Hepatocyte (in vitro differentiated cells): ENCODE results near the gene ANKRD11. TPM values are rescaled to one million over a fixed set of nuclear protein-coding genes. Genes with fewer than 3 reads are reported as not detected.
A peak's percentile ranks its signal among the peaks of the same experiment; 100 is the strongest.

Experiments used
- DNase-seq: peaks from one replicate; pipeline ENCODE4 v3.0.0-alpha.2; 2016; ENCODE audit warnings: low spot score
- H2AFZ ChIP-seq: fragments of 200-600 bp; sonication (generic); 2 replicates; pipeline ENCODE4 v1.6.0; 2016; ENCODE audit warnings: antibody characterized with exemption, mild to moderate bottlenecking
- H3K27ac ChIP-seq: fragments of 200-600 bp; sonication (generic); 2 replicates; pipeline ENCODE4 v1.5.1; 2016; ENCODE audit warnings: mild to moderate bottlenecking
- H3K27me3 ChIP-seq: fragments of 200-600 bp; sonication (generic); 2 replicates; pipeline ENCODE4 v1.6.1; 2016
- H3K36me3 ChIP-seq: fragments of 200-600 bp; sonication (generic); replicated peaks from 2 replicates; pipeline ENCODE4 v1.5.1; 2016; ENCODE audit warnings: low read depth; ENCODE audit not compliant: insufficient read depth
- H3K4me1 ChIP-seq: fragments of 200-600 bp; sonication (generic); 2 replicates; pipeline ENCODE4 v1.5.1; 2016; ENCODE audit warnings: mild to moderate bottlenecking, moderate library complexity; ENCODE audit not compliant: insufficient read depth
- H3K4me2 ChIP-seq: fragments of 200-600 bp; sonication (generic); 2 replicates; pipeline ENCODE4 v1.6.0; 2016
- H3K4me3 ChIP-seq: fragments of 200-600 bp; sonication (generic); 2 replicates; pipeline ENCODE4 v1.5.1; 2016; ENCODE audit warnings: mild to moderate bottlenecking
- H3K79me2 ChIP-seq: fragments of 200-600 bp; sonication (generic); 2 replicates; pipeline ENCODE4 v1.6.0; 2017; ENCODE audit warnings: mild to moderate bottlenecking
- H3K9me2 ChIP-seq: fragments of 200-600 bp; sonication (generic); replicated peaks from 2 replicates; pipeline ENCODE4 v1.6.0; 2017; ENCODE audit warnings: mild to moderate bottlenecking; ENCODE audit not compliant: insufficient read depth
- H3K9me3 ChIP-seq: fragments of 200-600 bp; sonication (generic); 2 replicates; pipeline ENCODE4 v1.5.1; 2016; ENCODE audit warnings: low read depth, mild to moderate bottlenecking
- H4K20me1 ChIP-seq: fragments of 200-600 bp; sonication (generic); 2 replicates; pipeline ENCODE4 v1.6.0; 2016; ENCODE audit warnings: mild to moderate bottlenecking; ENCODE audit not compliant: insufficient read depth, poor library complexity, severe bottlenecking
- CTCF ChIP-seq: fragments of 200-600 bp; sonication (generic); IDR thresholded peaks from 2 replicates; pipeline ENCODE4 v1.5.1; 2016; ENCODE audit warnings: antibody characterized with exemption, mild to moderate bottlenecking; ENCODE audit not compliant: poor library complexity
- EZH2 ChIP-seq: fragments of 200-600 bp; sonication (generic); IDR thresholded peaks from 2 replicates; pipeline ENCODE4 v1.6.1; 2016; ENCODE audit warnings: antibody characterized with exemption, mild to moderate bottlenecking, borderline replicate concordance
- EZH2phosphoT487 ChIP-seq: fragments of 200-600 bp; sonication (generic); IDR thresholded peaks from one replicate; pipeline ENCODE4 v1.6.1; 2018; ENCODE audit warnings: antibody characterized with exemption, mild to moderate bottlenecking, low read depth, moderate library complexity; ENCODE audit not compliant: unreplicated experiment, severe bottlenecking
- WGBS: methylation state at CpG from one replicate; pipeline ENCODE4 v1.1.6; 2016; ENCODE audit warnings: low lambda C conversion rate; ENCODE audit errors: missing lambda C conversion rate; 5-methylcytosine and 5-hydroxymethylcytosine counted together
- polyA plus RNA-seq: library from polyadenylated mRNA; unstranded; fragments of >200 nt; fragmentation: Nextera tagmentation; extraction: Ambion mirVana; gene quantifications from 2 replicates; pipeline ENCODE4 v1.2.1, GENCODE V29; 2016
- total RNA-seq: library from RNA; depleted of rRNA; stranded (reverse); fragments of >200 nt; gene quantifications from 2 replicates; pipeline ENCODE4 v1.2.3, GENCODE V29; 2014

The ANKRD11 gene
- total and polyA plus RNA-seq, 2 experiments from 2014 or later = 48.7 to 130 TPM

- TF ChIP-seq EZH2phosphoT487 (no peak), CTCF (no peak), EZH2 (no peak)
- Histone ChIP-seq H3K79me2 (peaks cover 97% of the 10 kb centered on the region), H3K27ac (peak overlapping the region; percentile 38), H3K4me3 (no peak overlapping the region), H4K20me1 (peaks cover 98% of the 10 kb centered on the region), H3K4me2 (no peak overlapping the region), H3K36me3 (no peaks in the 10 kb centered on the region), H2AFZ (no peak overlapping the region), H3K27me3 (no peaks in the 10 kb centered on the region), H3K9me3 (no peaks in the 10 kb centered on the region), H3K9me2 (no peaks in the 10 kb centered on the region), H3K4me1 (peaks cover 61% of the 10 kb centered on the region)
- no peak for DNase-seq
- WGBS = 71% methylated on average over 6 of the region's 6 CpGs
These were observed 80.0 kb downstream of the ANKRD11 start for GRCh38 chr16:89410322-89410721.

GRCh38 chr16:89409161-89409711 lies 81.1 kb downstream of the ANKRD11 start:
- Histone ChIP-seq H3K4me3 (no peak overlapping the region), H4K20me1 (peaks cover 98% of the 10 kb centered on the region), H3K4me1 (peaks cover 64% of the 10 kb centered on the region), H3K27me3 (no peaks in the 10 kb centered on the region), H3K9me2 (no peaks in the 10 kb centered on the region), H3K36me3 (no peaks in the 10 kb centered on the region), H3K4me2 (no peak overlapping the region), H3K9me3 (no peaks in the 10 kb centered on the region), H3K79me2 (peaks cover 98% of the 10 kb centered on the region), H3K27ac (peak overlapping the region; percentile 77), H2AFZ (no peak overlapping the region)
- WGBS = 68% methylated on average over 13 of the region's 13 CpGs
- TF ChIP-seq EZH2phosphoT487 (no peak), EZH2 (no peak), CTCF (no peak)
- peak; percentile 50 for DNase-seq

- H3K4me2 ChIP-seq = peak overlapping the region; percentile 41
- H3K27me3 ChIP-seq = no peaks in the 10 kb centered on the region
- H3K79me2 ChIP-seq = peaks cover 98% of the 10 kb centered on the region
- H3K9me2 ChIP-seq = no peaks in the 10 kb centered on the region
- no peak for DNase-seq
- H3K4me1 ChIP-seq = peaks cover 67% of the 10 kb centered on the region
- H3K4me3 ChIP-seq = no peak overlapping the region
- TF ChIP-seq EZH2phosphoT487 (no peak), EZH2 (no peak), CTCF (no peak)
- no peaks in the 10 kb centered on the region for H3K36me3 ChIP-seq
- 85% methylated on average over 12 of the region's 12 CpGs for WGBS
- no peaks in the 10 kb centered on the region for H3K9me3 ChIP-seq
- H4K20me1 ChIP-seq = peaks cover 98% of the 10 kb centered on the region
- peak overlapping the region; percentile 77 for H3K27ac ChIP-seq
- no peak overlapping the region for H2AFZ ChIP-seq
These were observed 82.0 kb downstream of the ANKRD11 start for GRCh38 chr16:89408315-89408714.

DNA sequence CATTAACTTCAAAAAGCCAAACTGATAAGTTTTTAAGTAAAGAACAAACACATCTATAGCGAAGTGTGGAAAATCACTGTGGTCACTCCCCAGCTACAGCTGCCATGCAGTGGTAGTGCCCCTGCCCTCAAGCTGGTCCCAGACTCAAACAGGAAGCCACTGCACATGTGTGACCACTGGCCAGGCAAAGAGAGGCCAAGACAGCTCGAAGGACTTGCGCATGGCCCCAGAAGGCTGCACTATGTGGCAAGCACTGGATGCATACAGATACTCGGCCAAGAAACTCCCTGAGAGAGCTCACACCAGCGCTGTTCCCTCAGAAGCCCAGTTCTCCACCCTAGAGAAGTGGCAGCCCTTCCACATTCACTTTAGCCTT lies 82.4 kb downstream of the ANKRD11 start:
- H3K36me3 ChIP-seq = no peaks in the 10 kb centered on the region
- peak overlapping the region; percentile 77 for H3K27ac ChIP-seq
- no peaks in the 10 kb centered on the region for H3K9me2 ChIP-seq
- no peak overlapping the region for H3K4me3 ChIP-seq
- TF ChIP-seq CTCF (no peak), EZH2 (no peak), EZH2phosphoT487 (no peak)
- 72% methylated on average over 5 of the region's 5 CpGs for WGBS
- DNase-seq = peak; percentile 46
- peaks cover 98% of the 10 kb centered on the region for H4K20me1 ChIP-seq
- H3K9me3 ChIP-seq = no peaks in the 10 kb centered on the region
- peaks cover 71% of the 10 kb centered on the region for H3K4me1 ChIP-seq
- H2AFZ ChIP-seq = no peak overlapping the region
- no peaks in the 10 kb centered on the region for H3K27me3 ChIP-seq
- peak overlapping the region; percentile 41 for H3K4me2 ChIP-seq
- H3K79me2 ChIP-seq = peaks cover 98% of the 10 kb centered on the region
